ENCODE measurements around the gene ATXN10. TPM values are rescaled to one million over a fixed set of nuclear protein-coding genes. Genes with fewer than 3 reads are reported as not detected.

Gene ATXN10
- total and polyA plus RNA-seq, 2 of the 13 experiments (the other 11 are each of a cell fraction or from before 2014, with no cell fraction given), result 60.1 to 194 TPM

GRCh38 chr22:45722006-45722405 lies 50.4 kb downstream of the ATXN10 start (continued):
- TF ChIP-seq, protein P1, sequence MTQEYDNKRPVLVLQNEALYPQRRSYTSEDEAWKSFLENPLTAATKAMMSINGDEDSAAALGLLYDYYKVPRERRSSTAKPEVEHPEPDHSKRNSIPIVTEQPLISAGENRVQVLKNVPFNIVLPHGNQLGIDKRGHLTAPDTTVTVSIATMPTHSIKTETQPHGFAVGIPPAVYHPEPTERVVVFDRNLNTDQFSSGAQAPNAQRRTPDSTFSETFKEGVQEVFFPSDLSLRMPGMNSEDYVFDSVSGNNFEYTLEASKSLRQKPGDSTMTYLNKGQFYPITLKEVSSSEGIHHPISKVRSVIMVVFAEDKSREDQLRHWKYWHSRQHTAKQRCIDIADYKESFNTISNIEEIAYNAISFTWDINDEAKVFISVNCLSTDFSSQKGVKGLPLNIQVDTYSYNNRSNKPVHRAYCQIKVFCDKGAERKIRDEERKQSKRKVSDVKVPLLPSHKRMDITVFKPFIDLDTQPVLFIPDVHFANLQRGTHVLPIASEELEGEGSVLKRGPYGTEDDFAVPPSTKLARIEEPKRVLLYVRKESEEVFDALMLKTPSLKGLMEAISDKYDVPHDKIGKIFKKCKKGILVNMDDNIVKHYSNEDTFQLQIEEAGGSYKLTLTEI (CRISPR knock-in tag; conservative IDR thresholded peaks at IDR 0.05), result no peak
- TF ChIP-seq ZNF124 (CRISPR knock-in tag; IDR thresholded peaks at IDR 0.05) (no peak), ZFY (CRISPR knock-in tag; IDR thresholded peaks at IDR 0.05) (no peak), ZNF414 (CRISPR knock-in tag; IDR thresholded peaks at IDR 0.05) (no peak), MZF1 (CRISPR knock-in tag; IDR thresholded peaks at IDR 0.05; ENCODE audit: borderline replicate concordance) (no peak)
- TF ChIP-seq, protein P2, sequence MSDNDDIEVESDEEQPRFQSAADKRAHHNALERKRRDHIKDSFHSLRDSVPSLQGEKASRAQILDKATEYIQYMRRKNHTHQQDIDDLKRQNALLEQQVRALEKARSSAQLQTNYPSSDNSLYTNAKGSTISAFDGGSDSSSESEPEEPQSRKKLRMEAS (IDR thresholded peaks at IDR 0.05), result no peak

GRCh38 chr22:45726081-45726480 lies 54.4 kb downstream of the ATXN10 start:
- no peak for DNase-seq (ENCODE audit: low spot score)
- no peak overlapping the region for H3K9ac ChIP-seq (ENCODE audit: insufficient read depth, low read depth, low read length)
- BruUV-seq (replicated peaks), result no TSS peak
- H3K4me3 ChIP-seq (replicated peaks in 1 of 3; ENCODE audit: insufficient read depth in 1 of 3, low read depth in 2 of 3, low read length in 3 of 3), result no peak overlapping the region
- H3K27me3 ChIP-seq (ENCODE audit: control insufficient read depth in 1 of 2, insufficient read depth in 2 of 2, low read length in 2 of 2), result no peaks in the 10 kb centered on the region
- peaks cover 7 to 20% of the 10 kb centered on the region in 2 experiments for H3K36me3 ChIP-seq (replicated peaks in 1 of 2; ENCODE audit: control insufficient read depth in 1 of 2, insufficient read depth in 2 of 2, low read length in 2 of 2)
- in situ Hi-C loops (cut with HindIII; ENCODE audit: extremely low pct_ligation_motif_present, low pct_unique_long_range_greater_than_20kb) (no loop called here), intact Hi-C loops (cut with micrococcal nuclease; ENCODE audit: unreplicated experiment) (no loop called here)
- FAIRE-seq, result no peak
- POLR2A ChIA-PET, result no interaction called here
- no peaks in the 10 kb centered on the region for H3K4me1 ChIP-seq (ENCODE audit: insufficient read depth, low read length)
- CTCF ChIA-PET (ENCODE audit: low intra/inter-chr PET ratio, low total read pairs), result no interaction called here
- H3K4me2 ChIP-seq (ENCODE audit: low read depth, low read length), result no peak overlapping the region
- no peak overlapping the region for H2AFZ ChIP-seq (ENCODE audit: low read length)
- H3K79me2 ChIP-seq (ENCODE audit: insufficient read depth, low read length), result peaks cover 48% of the 10 kb centered on the region
- no peaks in the 10 kb centered on the region; the same call in 1 of the 2 replicates for H4K20me1 ChIP-seq (ENCODE audit: insufficient read depth, low read length)
- H3K9me3 ChIP-seq (ENCODE audit: low read length), result no peaks in the 10 kb centered on the region
- H3K27ac ChIP-seq (ENCODE audit: extremely low read length, insufficient read depth, low read length), result no peak overlapping the region
- ATAC-seq, result no peak
- 91% methylated on average over 2 of the region's 2 CpGs for WGBS (ENCODE audit: low lambda C conversion rate)
- no peak for TF ChIP-seq IKZF4 (CRISPR knock-in tag; IDR thresholded peaks at IDR 0.05; ENCODE audit: borderline replicate concordance, low read depth, not compliant biosample characterization)
- no peak for TF ChIP-seq HMG20A (CRISPR knock-in tag; IDR thresholded peaks at IDR 0.05; ENCODE audit: borderline replicate concordance)
- TF ChIP-seq TMF1 (CRISPR knock-in tag; IDR thresholded peaks at IDR 0.05; ENCODE audit: low read depth), result no peak
- no peak for TF ChIP-seq ZNF776 (CRISPR knock-in tag; IDR thresholded peaks at IDR 0.05)
- no peak for TF ChIP-seq KDM2A (CRISPR knock-in tag; IDR thresholded peaks at IDR 0.05; ENCODE audit: borderline replicate concordance, low read depth)
- no peak for TF ChIP-seq GMEB2 (CRISPR knock-in tag; IDR thresholded peaks at IDR 0.05; ENCODE audit: low read depth)
- TF ChIP-seq ZFP36 (IDR thresholded peaks at IDR 0.05; ENCODE audit: borderline replicate concordance, low read depth, low read length, partially characterized antibody), result no peak
- TF ChIP-seq SOX13 (IDR thresholded peaks at IDR 0.05), result no peak
- no peak for TF ChIP-seq SOX13 (CRISPR knock-in tag; conservative IDR thresholded peaks at IDR 0.05 in 1 of 2, IDR thresholded peaks at IDR 0.05 in 1 of 2)
- no peak for TF ChIP-seq ZNF740 (CRISPR knock-in tag; IDR thresholded peaks at IDR 0.05)
- no peak for TF ChIP-seq ZNF629 (CRISPR knock-in tag; conservative IDR thresholded peaks at IDR 0.05)
- no peak for TF ChIP-seq FOXO4 (CRISPR knock-in tag; conservative IDR thresholded peaks at IDR 0.05)
- no peak for TF ChIP-seq HES4 (CRISPR knock-in tag; IDR thresholded peaks at IDR 0.05; ENCODE audit: borderline replicate concordance)

Data from HepG2 (cell line).